Smooth muscle cell (in vitro differentiated cells): ENCODE results near the gene TNFRSF21. TPM values are rescaled to one million over a fixed set of nuclear protein-coding genes. Genes with fewer than 3 reads are reported as not detected.

Experiments used
- DNase-seq: peaks from one replicate; lab custom pipeline; 2025; ENCODE audit not compliant: unreplicated experiment; lab: John Stamatoyannopoulos, UW
- H2AFZ ChIP-seq: fragments of 200-600 bp; sonication (generic); 2 replicates; pipeline ENCODE4 v1.6.0; 2016; ENCODE audit warnings: antibody characterized with exemption, low read depth, mild to moderate bottlenecking
- H3F3A ChIP-seq: fragments of 200-600 bp; sonication (generic); 2 replicates; pipeline ENCODE4 v1.6.0; 2017; ENCODE audit warnings: antibody characterized with exemption, low read depth
- H3K27ac ChIP-seq: fragments of 200-600 bp; sonication (generic); 2 replicates; pipeline ENCODE4 v1.5.1; 2016; ENCODE audit warnings: low read depth, mild to moderate bottlenecking
- H3K27me3 ChIP-seq: fragments of 200-600 bp; sonication (generic); 2 replicates; pipeline ENCODE4 v1.6.1; 2016; ENCODE audit warnings: low read depth, mild to moderate bottlenecking
- H3K36me3 ChIP-seq: fragments of 200-600 bp; sonication (generic); 2 replicates; pipeline ENCODE4 v1.5.1; 2016; ENCODE audit warnings: low read depth
- H3K4me1 ChIP-seq: fragments of 200-600 bp; sonication (generic); 2 replicates; pipeline ENCODE4 v1.5.1; 2016; ENCODE audit warnings: low read depth
- H3K4me2 ChIP-seq: fragments of 200-600 bp; sonication (generic); 2 replicates; pipeline ENCODE4 v1.6.0; 2016; ENCODE audit warnings: mild to moderate bottlenecking
- H3K4me3 ChIP-seq: fragments of 200-600 bp; sonication (generic); 2 replicates; pipeline ENCODE4 v1.5.1; 2016; ENCODE audit warnings: mild to moderate bottlenecking
- H3K79me2 ChIP-seq: fragments of 200-600 bp; sonication (generic); 2 replicates; pipeline ENCODE4 v1.6.0; 2016; ENCODE audit warnings: low read depth, mild to moderate bottlenecking
- H3K9ac ChIP-seq: fragments of 200-600 bp; sonication (generic); 2 replicates; pipeline ENCODE4 v1.6.0; 2016; ENCODE audit warnings: low read depth
- H3K9me3 ChIP-seq: fragments of 200-600 bp; sonication (generic); replicated peaks from 2 replicates; pipeline ENCODE4 v1.5.1; 2016; ENCODE audit warnings: low read depth
- H4K20me1 ChIP-seq: fragments of 200-600 bp; sonication (generic); 2 replicates; pipeline ENCODE4 v1.6.0; 2016; ENCODE audit warnings: low read depth
- WGBS: methylation state at CpG from one replicate; pipeline ENCODE4 v1.1.7; 2016; ENCODE audit warnings: low lambda C conversion rate; 5-methylcytosine and 5-hydroxymethylcytosine counted together
- polyA plus RNA-seq: library from polyadenylated mRNA; unstranded; fragments of >200 nt; fragmentation: Nextera tagmentation; extraction: Ambion mirVana; gene quantifications from 2 replicates; pipeline ENCODE4 v1.2.1, GENCODE V29; 2016
- total RNA-seq: library from RNA; depleted of rRNA; stranded (reverse); fragments of >200 nt; gene quantifications from 2 replicates; pipeline ENCODE4 v1.2.3, GENCODE V29; 2014
- TF ChIP-seq, protein P1 (sequence below): fragments of 200-600 bp; sonication (generic); IDR thresholded peaks from 2 replicates; pipeline ENCODE4 v1.5.1; 2017; ENCODE audit warnings: borderline replicate concordance, mild to moderate bottlenecking, antibody characterized with exemption; ENCODE audit not compliant: insufficient read depth, poor library complexity, severe bottlenecking

Gene TNFRSF21
- total and polyA plus RNA-seq, 2 experiments from 2014 or later: 30.1 to 32.8 TPM

GRCh38 chr6:47241742-47242482, 67.8 kb downstream of the TNFRSF21 start:
- no peak overlapping the region for H3K9ac ChIP-seq

GRCh38 chr6:47240277-47240890, 69.3 kb downstream of the TNFRSF21 start:
- Histone ChIP-seq H3F3A (peaks cover 9% of the 10 kb centered on the region), H3K27me3 (no peaks in the 10 kb centered on the region), H3K4me1 (peaks cover 8% of the 10 kb centered on the region), H2AFZ (no peak overlapping the region), H3K4me3 (no peak overlapping the region), H3K9me3 (no peaks in the 10 kb centered on the region), H3K4me2 (no peak overlapping the region), H3K36me3 (no peaks in the 10 kb centered on the region), H3K79me2 (peaks cover 11% of the 10 kb centered on the region), H4K20me1 (no peaks in the 10 kb centered on the region), H3K27ac (no peak overlapping the region), H3K9ac (no peak overlapping the region)
- 96% methylated on average over 5 of the region's 5 CpGs for WGBS
- TF ChIP-seq, protein P1, sequence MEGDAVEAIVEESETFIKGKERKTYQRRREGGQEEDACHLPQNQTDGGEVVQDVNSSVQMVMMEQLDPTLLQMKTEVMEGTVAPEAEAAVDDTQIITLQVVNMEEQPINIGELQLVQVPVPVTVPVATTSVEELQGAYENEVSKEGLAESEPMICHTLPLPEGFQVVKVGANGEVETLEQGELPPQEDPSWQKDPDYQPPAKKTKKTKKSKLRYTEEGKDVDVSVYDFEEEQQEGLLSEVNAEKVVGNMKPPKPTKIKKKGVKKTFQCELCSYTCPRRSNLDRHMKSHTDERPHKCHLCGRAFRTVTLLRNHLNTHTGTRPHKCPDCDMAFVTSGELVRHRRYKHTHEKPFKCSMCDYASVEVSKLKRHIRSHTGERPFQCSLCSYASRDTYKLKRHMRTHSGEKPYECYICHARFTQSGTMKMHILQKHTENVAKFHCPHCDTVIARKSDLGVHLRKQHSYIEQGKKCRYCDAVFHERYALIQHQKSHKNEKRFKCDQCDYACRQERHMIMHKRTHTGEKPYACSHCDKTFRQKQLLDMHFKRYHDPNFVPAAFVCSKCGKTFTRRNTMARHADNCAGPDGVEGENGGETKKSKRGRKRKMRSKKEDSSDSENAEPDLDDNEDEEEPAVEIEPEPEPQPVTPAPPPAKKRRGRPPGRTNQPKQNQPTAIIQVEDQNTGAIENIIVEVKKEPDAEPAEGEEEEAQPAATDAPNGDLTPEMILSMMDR: no peak
- no peak for DNase-seq

More at GRCh38 chr6:47241742-47242482, 67.8 kb downstream of the TNFRSF21 start:
- Histone ChIP-seq H4K20me1 (no peaks in the 10 kb centered on the region), H3K4me2 (peak overlapping the region; percentile 77), H3K36me3 (no peaks in the 10 kb centered on the region), H3K27ac (peak overlapping the region; percentile 87), H3F3A (peaks cover 9% of the 10 kb centered on the region), H3K4me3 (no peak overlapping the region), H3K4me1 (peaks cover 8% of the 10 kb centered on the region), H3K79me2 (peaks cover 11% of the 10 kb centered on the region), H3K9me3 (no peaks in the 10 kb centered on the region), H2AFZ (no peak overlapping the region), H3K27me3 (no peaks in the 10 kb centered on the region)
- 85% methylated on average over 4 of the region's 4 CpGs for WGBS
- TF ChIP-seq, protein P1: no peak
- no peak for DNase-seq

GRCh38 chr6:47239546-47239945, 70.2 kb downstream of the TNFRSF21 start:
- WGBS: 89% methylated on average over 2 of the region's 2 CpGs
- no peaks in the 10 kb centered on the region for H3K9me3 ChIP-seq

More at GRCh38 chr6:47239546-47239945, 70.2 kb downstream of the TNFRSF21 start:
- Histone ChIP-seq H3K4me3 (no peak overlapping the region), H2AFZ (no peak overlapping the region), H3K4me1 (peaks cover 8% of the 10 kb centered on the region), H3K79me2 (peaks cover 11% of the 10 kb centered on the region), H3K36me3 (no peaks in the 10 kb centered on the region), H3K27ac (no peak overlapping the region), H3F3A (peaks cover 3% of the 10 kb centered on the region), H3K9ac (no peak overlapping the region), H3K27me3 (no peaks in the 10 kb centered on the region), H4K20me1 (no peaks in the 10 kb centered on the region), H3K4me2 (no peak overlapping the region)
- TF ChIP-seq, protein P1: no peak
- DNase-seq: no peak
